ENCODE measurements around the gene PLCH1. TPM values are rescaled to one million over a fixed set of nuclear protein-coding genes. Genes with fewer than 3 reads are reported as not detected.

PLCH1 gene
- total RNA-seq, 3 donors from 2014 or later, result 4.2 to 13.2 (median 10.2) TPM

GRCh38 chr3:155587581-155587980 is 157.3 kb downstream of the PLCH1 start:
- intact Hi-C loops (cut with DNase I, micrococcal nuclease), result no loop called here
- no peak for ATAC-seq
- H3K36me3 ChIP-seq (ENCODE audit: low read depth), result no peaks in the 10 kb centered on the region
- H3K9me3 ChIP-seq, result no peaks in the 10 kb centered on the region
- TF ChIP-seq CTCF (IDR thresholded peaks at IDR 0.05), result no peak
- H3K4me3 ChIP-seq, result no peak overlapping the region
- DNase-seq, result no peak
- H3K4me1 ChIP-seq (ENCODE audit: low read depth), result no peaks in the 10 kb centered on the region

DNA sequence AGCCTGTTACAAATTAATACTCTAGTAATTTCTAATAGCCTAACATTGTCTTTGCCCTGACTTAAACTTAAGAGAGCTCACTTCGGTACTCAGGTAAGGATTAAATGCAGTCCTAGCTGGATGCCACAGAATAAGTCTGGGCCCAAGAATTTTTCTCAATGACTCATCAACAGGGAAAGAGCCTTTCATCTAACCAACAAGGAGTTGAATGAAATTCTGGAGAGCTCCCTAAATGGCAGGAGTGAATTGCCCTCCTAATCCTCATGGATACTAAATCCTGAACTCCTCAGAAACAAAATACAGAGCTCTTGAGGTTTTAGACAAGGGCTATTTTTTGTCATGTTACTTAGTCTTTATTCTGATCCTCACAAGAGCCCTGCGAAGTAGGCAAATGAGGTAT is 159.5 kb downstream of the PLCH1 start:
- intact Hi-C loops (cut with DNase I, micrococcal nuclease), result no loop called here
- no peak for TF ChIP-seq CTCF (IDR thresholded peaks at IDR 0.05)
- H3K4me3 ChIP-seq, result no peak overlapping the region
- H3K9me3 ChIP-seq, result no peaks in the 10 kb centered on the region
- DNase-seq (no peak), ATAC-seq (no peak)
- H3K4me1 ChIP-seq (ENCODE audit: low read depth), result no peaks in the 10 kb centered on the region
- H3K36me3 ChIP-seq (ENCODE audit: low read depth), result no peaks in the 10 kb centered on the region

GRCh38 chr3:155581579-155581978 is 163.3 kb downstream of the PLCH1 start:
- Histone ChIP-seq H3K9me3 (no peaks in the 10 kb centered on the region), H3K4me1 (ENCODE audit: low read depth) (no peaks in the 10 kb centered on the region), H3K4me3 (no peak overlapping the region), H3K36me3 (ENCODE audit: low read depth) (no peaks in the 10 kb centered on the region)
- ATAC-seq (no peak), DNase-seq (no peak)
- TF ChIP-seq CTCF (IDR thresholded peaks at IDR 0.05), result no peak
- intact Hi-C loops (cut with DNase I, micrococcal nuclease), result no loop called here

- Histone ChIP-seq H3K36me3 (ENCODE audit: low read depth) (no peaks in the 10 kb centered on the region), H3K4me1 (ENCODE audit: low read depth) (no peaks in the 10 kb centered on the region), H3K9me3 (no peaks in the 10 kb centered on the region), H3K4me3 (no peak overlapping the region)
- intact Hi-C loops (cut with DNase I, micrococcal nuclease), result no loop called here
- TF ChIP-seq CTCF (IDR thresholded peaks at IDR 0.05), result no peak
- DNase-seq (no peak), ATAC-seq (no peak)
These were observed 172.8 kb downstream of the PLCH1 start for GRCh38 chr3:155572085-155572484.

GRCh38 chr3:155568295-155568694 is 176.6 kb downstream of the PLCH1 start:
- DNase-seq (no peak), ATAC-seq (no peak)
- no peak for TF ChIP-seq CTCF (IDR thresholded peaks at IDR 0.05)
- Histone ChIP-seq H3K9me3 (no peaks in the 10 kb centered on the region), H3K4me1 (ENCODE audit: low read depth) (no peaks in the 10 kb centered on the region), H3K36me3 (ENCODE audit: low read depth) (no peaks in the 10 kb centered on the region), H3K4me3 (no peak overlapping the region)
- intact Hi-C loops (cut with DNase I, micrococcal nuclease), result no loop called here

- H3K36me3 ChIP-seq (ENCODE audit: low read depth), result no peaks in the 10 kb centered on the region
- DNase-seq, result no peak
- TF ChIP-seq CTCF (IDR thresholded peaks at IDR 0.05), result no peak
- ATAC-seq, result no peak
- H3K9me3 ChIP-seq, result no peaks in the 10 kb centered on the region
- no peaks in the 10 kb centered on the region for H3K4me1 ChIP-seq (ENCODE audit: low read depth)
- H3K4me3 ChIP-seq, result no peak overlapping the region
- intact Hi-C loops (cut with DNase I, micrococcal nuclease), result no loop called here
These were observed 184.3 kb downstream of the PLCH1 start for GRCh38 chr3:155560594-155560993.

Measured in mucosa of descending colon (tissue), 3 donors.